ENCODE results near the gene WWOX. TPM values are rescaled to one million over a fixed set of nuclear protein-coding genes. Genes with fewer than 3 reads are reported as not detected.

WWOX gene
- total and polyA plus RNA-seq, 2 of the 8 experiments (the other 6 are each of a cell fraction or from before 2014, with no cell fraction given), result 5.4 to 16.7 TPM

- Histone ChIP-seq H2AFZ (ENCODE audit: low read length) (no peak overlapping the region), H3K36me3 (ENCODE audit: control insufficient read depth in 2 of 4, insufficient read depth in 4 of 4, low read length in 3 of 4) (no peaks in the 10 kb centered on the region), H4K5ac (ENCODE audit: insufficient read length, low read depth, low read length) (no peak overlapping the region), H2BK15ac (ENCODE audit: low read length) (no peak overlapping the region), H3K14ac (ENCODE audit: insufficient read length) (no peak overlapping the region), H4K20me1 (replicated peaks in 1 of 2; ENCODE audit: control insufficient read depth in 1 of 2, insufficient read depth in 2 of 2, low read length in 2 of 2) (no peaks in the 10 kb centered on the region), H3K4me3 (ENCODE audit: extremely low read depth in 1 of 4, insufficient read depth in 2 of 4, low read depth in 3 of 4, low read length in 4 of 4) (no peak overlapping the region), H2BK120ac (replicated peaks; ENCODE audit: low read depth, low read length) (no peak overlapping the region), H3K79me2 (ENCODE audit: control insufficient read depth in 1 of 2, insufficient read depth in 2 of 2, low read length in 2 of 2) (no peaks in the 10 kb centered on the region), H3K56ac (replicated peaks; ENCODE audit: insufficient read length, low read depth, low read length) (no peak overlapping the region), H3K18ac (ENCODE audit: extremely low read depth, low read length) (no peak overlapping the region), H3K4me1 (replicated peaks in 1 of 4; ENCODE audit: control insufficient read depth in 3 of 4, insufficient read depth in 4 of 4, low read length in 3 of 4) (peaks cover 0 to 12% (median 1%) of the 10 kb centered on the region in 4 experiments; a peak in 4 of 7 replicates), H2BK20ac (ENCODE audit: low read length) (no peak overlapping the region), H3K9me3 (ENCODE audit: insufficient read depth in 2 of 2, low read depth in 1 of 2, low read length in 1 of 2) (no peaks in the 10 kb centered on the region), H2BK5ac (ENCODE audit: low read depth, low read length) (no peak overlapping the region), H4K91ac (replicated peaks; ENCODE audit: insufficient read length, low read length) (no peak overlapping the region), H2BK12ac (ENCODE audit: low read depth, low read length) (no peak overlapping the region), H3K79me1 (ENCODE audit: low read depth, low read length) (no peaks in the 10 kb centered on the region), H3K27me3 (replicated peaks in 1 of 4; ENCODE audit: control insufficient read depth in 3 of 4, extremely low read depth in 1 of 4, insufficient read depth in 3 of 4, low read length in 3 of 4) (no peaks in the 10 kb centered on the region), H3K9ac (replicated peaks in 1 of 4; ENCODE audit: extremely low read depth in 1 of 4, low read depth in 3 of 4, low read length in 3 of 4) (no peak overlapping the region; a peak in 1 of 7 replicates), H3K4ac (replicated peaks; ENCODE audit: insufficient read length, low read depth, low read length) (no peak overlapping the region), H4K8ac (ENCODE audit: extremely low read depth, insufficient read depth, low read length) (no peak overlapping the region), H3K4me2 (ENCODE audit: insufficient read depth in 1 of 2, low read depth in 2 of 2, low read length in 2 of 2) (no peak overlapping the region), H3K23ac (ENCODE audit: insufficient read length) (no peak overlapping the region), H3K27ac (ENCODE audit: low read depth, low read length) (no peak overlapping the region), H3K23me2 (ENCODE audit: low read depth, low read length) (no peaks in the 10 kb centered on the region), H2AK5ac (ENCODE audit: low read depth, low read length) (no peak overlapping the region)
- no peak for TF ChIP-seq POLR2A (IDR thresholded peaks at IDR 0.05; ENCODE audit: control extremely low read depth in 1 of 2, low read depth in 2 of 2, low read length in 2 of 2)
- no peak for TF ChIP-seq RAD21 (IDR thresholded peaks at IDR 0.05 in 1 of 2, conservative IDR thresholded peaks at IDR 0.05 in 1 of 2; ENCODE audit: low read depth in 2 of 2, low read length in 2 of 2)
- no peak for TF ChIP-seq ASH2L (IDR thresholded peaks at IDR 0.05; ENCODE audit: low read length)
- TF ChIP-seq BACH1 (IDR thresholded peaks at IDR 0.05; ENCODE audit: low read length), result no peak
- TF ChIP-seq TBP (IDR thresholded peaks at IDR 0.05; ENCODE audit: low read depth, low read length), result no peak
- TF ChIP-seq CREB1 (IDR thresholded peaks at IDR 0.05), result no peak
- TF ChIP-seq GABPA (IDR thresholded peaks at IDR 0.05; ENCODE audit: borderline replicate concordance, insufficient read depth, low read length), result no peak
- TF ChIP-seq NRF1 (IDR thresholded peaks at IDR 0.05; ENCODE audit: low read depth, low read length), result no peak
- TF ChIP-seq ATF3 (IDR thresholded peaks at IDR 0.05; ENCODE audit: insufficient read depth, low read depth, low read length), result no peak
- no peak for TF ChIP-seq TAF1 (IDR thresholded peaks at IDR 0.05; ENCODE audit: low read depth, low read length)
- no peak for TF ChIP-seq SUZ12 (IDR thresholded peaks at IDR 0.05; ENCODE audit: low read length)
- no peak for TF ChIP-seq KDM1A (IDR thresholded peaks at IDR 0.05; ENCODE audit: borderline replicate concordance, low read length)
- TF ChIP-seq JUN (IDR thresholded peaks at IDR 0.05; ENCODE audit: low read depth, low read length), result no peak
- no peak for TF ChIP-seq TAF7 (optimal IDR thresholded peaks at IDR 0.05; ENCODE audit: borderline replicate concordance, low read depth, low read length)
- no peak for FAIRE-seq
- 82% methylated on average over 5 of the region's 5 CpGs; no CpG with 5 or more reads in 1 of the 2 experiments for WGBS, 2 experiments (ENCODE audit: extremely low coverage in 1 of 2, insufficient coverage in 1 of 2, insufficient read length in 1 of 2, insufficient replicate concordance in 2 of 2, low coverage in 1 of 2, low lambda C conversion rate in 2 of 2, missing lambda C conversion rate in 1 of 2)
- POLR2A ChIA-PET (ENCODE audit: partially characterized antibody), result no interaction called here
- CTCF ChIA-PET (ENCODE audit: partially characterized antibody), result interaction anchor here (0.9 to 1.5 kb wide), 3 partner anchors 13 to 33 kb away, joined by 3 read pairs; no protein-coding TSS in a partner anchor
- no peak for DNase-seq (ENCODE audit: low read depth in 1 of 2, low spot score in 2 of 2)
Observed at GRCh38 chr16:78760611-78761010, 661.2 kb downstream of the WWOX start.

Data from H1 (cell line).